C4-2B (cell line): ENCODE results near the gene COL23A1.

ENCODE experiments used
- ZFX ChIP-seq: fragments of 450-650 bp; IDR thresholded peaks from 2 replicates; pipeline ENCODE4 v1.6.1; 2017
- TF ChIP-seq, protein P1 (sequence below): fragments of 450-650 bp; conservative IDR thresholded peaks from 2 replicates; pipeline ENCODE4 v1.5.1; 2017; ENCODE audit warnings: mild to moderate bottlenecking

DNA sequence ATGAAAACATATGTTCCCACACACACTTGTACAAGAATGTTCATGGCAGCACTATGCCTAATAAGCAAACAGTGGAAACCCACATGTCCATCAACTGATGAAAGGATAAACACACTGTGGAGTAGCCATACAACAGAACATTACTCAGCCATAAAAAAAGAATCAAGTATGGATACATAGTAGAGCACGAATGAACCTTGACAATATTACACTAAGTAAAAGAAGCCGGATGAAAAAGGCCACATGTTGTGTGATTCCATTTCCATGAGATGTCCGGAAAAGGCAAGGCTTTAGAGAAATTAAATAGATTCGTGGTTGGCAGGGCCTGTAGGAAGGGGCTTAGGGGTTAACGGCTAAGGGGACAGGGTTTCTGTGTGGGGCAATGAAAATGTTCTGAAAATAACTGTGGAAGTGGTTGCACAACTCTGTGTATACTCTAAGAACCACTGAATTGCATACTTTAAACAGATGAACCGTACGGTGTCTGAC, 51.4 kb downstream of the COL23A1 start:
- TF ChIP-seq, protein P1, sequence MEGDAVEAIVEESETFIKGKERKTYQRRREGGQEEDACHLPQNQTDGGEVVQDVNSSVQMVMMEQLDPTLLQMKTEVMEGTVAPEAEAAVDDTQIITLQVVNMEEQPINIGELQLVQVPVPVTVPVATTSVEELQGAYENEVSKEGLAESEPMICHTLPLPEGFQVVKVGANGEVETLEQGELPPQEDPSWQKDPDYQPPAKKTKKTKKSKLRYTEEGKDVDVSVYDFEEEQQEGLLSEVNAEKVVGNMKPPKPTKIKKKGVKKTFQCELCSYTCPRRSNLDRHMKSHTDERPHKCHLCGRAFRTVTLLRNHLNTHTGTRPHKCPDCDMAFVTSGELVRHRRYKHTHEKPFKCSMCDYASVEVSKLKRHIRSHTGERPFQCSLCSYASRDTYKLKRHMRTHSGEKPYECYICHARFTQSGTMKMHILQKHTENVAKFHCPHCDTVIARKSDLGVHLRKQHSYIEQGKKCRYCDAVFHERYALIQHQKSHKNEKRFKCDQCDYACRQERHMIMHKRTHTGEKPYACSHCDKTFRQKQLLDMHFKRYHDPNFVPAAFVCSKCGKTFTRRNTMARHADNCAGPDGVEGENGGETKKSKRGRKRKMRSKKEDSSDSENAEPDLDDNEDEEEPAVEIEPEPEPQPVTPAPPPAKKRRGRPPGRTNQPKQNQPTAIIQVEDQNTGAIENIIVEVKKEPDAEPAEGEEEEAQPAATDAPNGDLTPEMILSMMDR = no peak
- TF ChIP-seq ZFX = no peak
